ENCODE results near the gene DNER.
"Not testable (repeated sequence)": the region's sequence is repeated elsewhere in the genome, so short reads cannot be mapped to it uniquely, and the experiment has no call there.

The DNER gene

DNA sequence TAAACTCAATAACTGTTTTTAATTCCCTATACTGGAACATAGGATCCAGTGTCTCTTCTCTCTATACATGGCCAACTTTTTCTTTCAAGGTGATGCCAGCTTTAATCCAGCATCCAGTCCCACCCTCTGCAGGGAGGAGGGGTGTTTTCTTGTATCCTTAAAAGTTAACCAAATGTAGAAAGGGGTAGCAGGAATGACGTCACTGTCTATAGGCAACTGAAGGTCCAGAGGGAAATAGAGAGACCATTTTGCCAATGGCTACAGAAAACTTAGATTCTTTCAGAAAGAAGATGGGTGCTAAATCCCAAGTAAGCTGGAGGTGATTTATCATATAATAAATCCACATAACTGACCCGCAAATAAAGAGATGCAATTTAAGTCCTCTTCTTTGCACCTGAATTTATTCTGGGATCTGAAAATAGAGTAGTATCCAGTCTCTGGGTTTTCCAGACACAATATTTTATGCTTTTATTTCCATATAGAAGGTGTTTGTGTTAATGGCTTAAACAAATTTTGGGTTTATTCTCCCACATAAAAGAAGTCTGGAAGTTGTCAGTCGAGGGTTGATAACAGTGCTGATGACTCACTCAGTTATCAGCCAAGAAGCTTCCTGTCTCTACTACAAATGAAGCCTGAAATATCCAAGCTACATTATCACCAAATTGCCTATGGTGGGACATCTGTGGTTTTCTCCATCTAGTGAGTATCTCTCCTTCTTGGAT lies 5.7 kb upstream of the DNER start:
- in situ Hi-C loops (cut with HindIII; ENCODE audit: low pct_ligation_motif_present, low pct_unique_long_range_greater_than_20kb, low sequenced_read_pairs) = no loop called here
- DNase-seq = no peak

DNA sequence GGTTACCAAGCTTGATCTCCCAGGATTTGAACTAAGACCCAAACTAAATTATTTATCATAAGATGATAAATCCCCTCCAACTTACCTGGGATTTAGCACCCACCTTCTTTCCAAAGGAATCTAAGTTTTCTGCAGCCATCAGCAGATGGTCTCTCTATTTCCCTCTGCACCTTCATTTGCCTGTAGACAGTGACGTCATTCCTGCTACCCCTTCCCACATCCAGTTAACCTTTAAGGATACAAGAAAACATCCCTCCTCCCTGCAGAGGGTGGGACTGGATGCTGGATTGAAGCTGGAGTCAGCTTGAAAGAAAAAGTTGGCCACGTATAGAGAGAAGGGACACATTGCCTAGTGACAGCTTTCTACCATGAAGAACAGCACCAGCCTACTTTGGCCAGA lies 3.7 kb upstream of the DNER start:
- in situ Hi-C loops (cut with HindIII; ENCODE audit: low pct_ligation_motif_present, low pct_unique_long_range_greater_than_20kb, low sequenced_read_pairs) = no loop called here
- no peak for DNase-seq

DNA sequence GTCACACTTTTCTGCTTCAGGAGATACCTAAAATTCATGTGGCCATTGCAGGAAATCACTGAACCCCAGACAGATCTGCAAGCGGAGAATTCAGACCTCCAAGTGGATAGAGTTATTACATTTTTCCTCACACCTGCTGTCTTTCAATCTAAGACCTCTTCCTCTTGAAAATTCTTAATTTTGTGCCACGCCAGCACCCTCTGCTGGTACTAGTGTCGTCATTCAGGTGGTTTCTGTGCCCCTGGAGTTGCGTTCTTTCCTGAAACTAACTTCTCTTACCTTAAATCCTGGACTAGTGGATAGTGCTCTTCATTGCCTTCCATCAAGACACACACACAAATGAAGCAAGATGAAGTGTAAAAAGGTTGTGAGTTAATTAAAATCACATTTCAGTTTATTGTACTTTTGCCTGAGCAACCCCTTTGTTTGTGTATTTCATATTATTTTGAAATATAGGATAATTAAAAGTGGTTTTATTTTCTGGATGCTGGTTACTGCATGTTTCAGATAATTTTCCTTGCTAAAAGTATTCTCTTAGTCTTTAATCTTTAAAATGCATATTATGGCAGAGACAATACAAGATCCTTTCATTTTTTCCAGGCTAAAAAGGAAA lies 1.6 kb upstream of the DNER start:
- in situ Hi-C loops (cut with HindIII; ENCODE audit: low pct_ligation_motif_present, low pct_unique_long_range_greater_than_20kb, low sequenced_read_pairs) = no loop called here
- DNase-seq = peak; percentile 55

DNA sequence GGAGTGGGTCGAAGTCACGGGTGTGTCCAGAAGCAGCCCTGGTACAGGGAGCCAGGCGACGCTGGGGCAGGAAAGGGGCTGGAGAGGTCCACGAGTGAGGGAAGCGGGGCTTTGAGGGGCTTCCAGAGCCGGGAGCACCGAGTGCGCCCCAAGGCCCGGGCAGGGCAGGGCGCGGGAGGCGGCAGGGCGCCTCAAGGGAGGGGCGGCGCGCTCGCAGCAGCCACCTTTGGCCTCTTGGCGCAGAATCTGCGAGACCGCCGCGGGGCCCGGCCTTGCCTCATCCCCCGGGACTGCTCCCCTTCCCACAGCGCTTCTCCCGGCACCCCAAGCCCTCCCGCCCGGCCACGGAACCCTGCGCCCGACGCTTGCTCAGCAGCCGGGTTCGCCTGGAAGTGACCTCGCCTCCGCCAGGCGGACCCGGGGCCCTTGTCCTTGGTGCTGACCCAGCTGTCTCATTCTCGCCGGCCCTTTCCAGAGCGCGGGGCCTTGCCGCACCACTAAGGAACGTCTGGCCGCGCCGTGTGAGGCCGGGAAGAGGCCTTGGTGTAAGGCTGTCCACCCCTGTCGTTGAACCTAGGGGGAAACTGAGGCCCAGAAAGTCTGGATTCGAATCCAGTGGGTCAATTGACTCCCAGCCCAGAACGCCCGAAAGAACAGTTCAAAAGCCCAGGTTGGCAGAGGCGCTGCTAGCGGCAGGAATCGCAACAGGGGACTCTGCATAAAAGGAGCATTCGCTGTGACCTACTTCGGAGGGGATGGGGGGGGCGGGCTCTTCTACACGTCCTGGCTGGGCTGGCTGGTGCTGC lies 584 bp upstream of the DNER start:
- in situ Hi-C loops (cut with HindIII; ENCODE audit: low pct_ligation_motif_present, low pct_unique_long_range_greater_than_20kb, low sequenced_read_pairs) = no loop called here
- DNase-seq = peak; percentile 81

DNA sequence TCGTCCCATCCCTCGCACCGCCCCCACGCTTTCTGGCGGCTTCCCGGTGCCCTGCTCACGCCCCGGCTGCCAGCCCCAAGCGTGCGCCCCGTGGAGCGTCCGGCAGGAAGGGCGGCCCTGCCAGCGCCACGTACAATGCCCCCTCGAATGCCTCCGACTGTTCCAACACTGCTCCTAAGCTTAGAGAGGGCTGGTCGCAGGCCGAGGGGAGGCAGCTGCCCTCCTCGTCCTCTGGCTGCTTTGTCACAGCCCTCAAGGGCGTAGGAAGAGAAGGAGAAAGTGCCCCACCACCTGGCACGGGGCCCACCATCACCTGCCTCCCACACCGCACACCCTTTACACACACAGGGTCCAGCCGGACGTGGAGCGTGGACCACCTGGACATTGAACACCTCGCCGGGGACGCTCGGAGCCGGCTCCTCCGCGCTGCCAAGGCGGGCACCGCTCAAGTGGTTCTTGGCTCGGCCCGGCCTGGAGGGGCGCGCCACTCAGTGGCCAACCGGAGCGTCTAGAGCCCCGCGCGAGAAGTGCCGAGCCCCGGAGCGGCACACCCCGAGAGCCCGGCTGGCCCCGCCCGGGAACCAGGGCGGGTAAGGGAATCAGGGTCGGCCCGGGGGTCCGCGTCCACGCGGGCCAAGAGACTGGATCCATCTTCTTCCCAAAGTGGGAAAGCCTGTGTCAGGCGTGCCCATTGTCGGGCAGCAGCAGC lies 830 bp downstream of the DNER start:
- peak; percentile 46 for DNase-seq
- in situ Hi-C loops (cut with HindIII; ENCODE audit: low pct_ligation_motif_present, low pct_unique_long_range_greater_than_20kb, low sequenced_read_pairs) = no loop called here

DNA sequence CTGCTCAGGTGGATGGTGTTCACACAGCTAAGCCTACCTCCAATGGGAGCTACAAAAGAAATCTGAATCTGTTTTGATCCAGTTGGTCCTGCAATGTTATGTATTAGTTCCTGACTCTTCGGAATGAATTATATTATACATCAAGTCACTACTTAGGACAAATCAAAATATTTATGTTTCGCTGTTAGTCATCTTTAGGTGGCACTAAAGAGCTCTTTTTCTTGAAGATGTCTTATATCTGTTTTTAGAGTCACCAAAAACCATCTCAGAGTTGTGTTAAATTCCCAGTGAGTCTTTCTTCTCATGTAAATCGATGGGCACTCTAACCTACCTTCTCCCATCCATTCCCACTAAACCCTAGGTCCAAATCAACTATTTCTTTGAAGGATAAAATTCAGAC lies 2.2 kb downstream of the DNER start:
- in situ Hi-C loops (cut with HindIII; ENCODE audit: low pct_ligation_motif_present, low pct_unique_long_range_greater_than_20kb, low sequenced_read_pairs) = no loop called here
- DNase-seq = no peak

DNA sequence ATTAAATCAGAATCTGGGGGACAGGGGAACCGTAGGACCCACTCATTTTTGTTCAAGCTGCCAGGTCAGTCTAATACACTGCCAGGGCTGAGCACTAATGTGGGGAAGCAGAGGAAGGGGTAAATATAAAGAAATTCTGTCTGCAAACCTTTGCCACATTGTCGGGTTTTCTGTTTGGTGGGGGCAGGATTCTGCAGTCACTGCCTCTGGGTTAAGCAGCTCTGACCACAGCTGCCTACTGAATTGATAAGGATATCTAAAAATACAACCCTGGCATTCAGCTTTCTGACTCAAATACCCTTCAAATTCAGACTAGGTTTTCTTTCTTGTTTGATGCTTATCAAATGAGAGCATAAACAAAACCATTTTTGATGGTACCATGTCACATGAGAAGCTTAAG lies 6.0 kb downstream of the DNER start:
- in situ Hi-C loops (cut with HindIII; ENCODE audit: low pct_ligation_motif_present, low pct_unique_long_range_greater_than_20kb, low sequenced_read_pairs) = no loop called here
- DNase-seq = no peak

DNA sequence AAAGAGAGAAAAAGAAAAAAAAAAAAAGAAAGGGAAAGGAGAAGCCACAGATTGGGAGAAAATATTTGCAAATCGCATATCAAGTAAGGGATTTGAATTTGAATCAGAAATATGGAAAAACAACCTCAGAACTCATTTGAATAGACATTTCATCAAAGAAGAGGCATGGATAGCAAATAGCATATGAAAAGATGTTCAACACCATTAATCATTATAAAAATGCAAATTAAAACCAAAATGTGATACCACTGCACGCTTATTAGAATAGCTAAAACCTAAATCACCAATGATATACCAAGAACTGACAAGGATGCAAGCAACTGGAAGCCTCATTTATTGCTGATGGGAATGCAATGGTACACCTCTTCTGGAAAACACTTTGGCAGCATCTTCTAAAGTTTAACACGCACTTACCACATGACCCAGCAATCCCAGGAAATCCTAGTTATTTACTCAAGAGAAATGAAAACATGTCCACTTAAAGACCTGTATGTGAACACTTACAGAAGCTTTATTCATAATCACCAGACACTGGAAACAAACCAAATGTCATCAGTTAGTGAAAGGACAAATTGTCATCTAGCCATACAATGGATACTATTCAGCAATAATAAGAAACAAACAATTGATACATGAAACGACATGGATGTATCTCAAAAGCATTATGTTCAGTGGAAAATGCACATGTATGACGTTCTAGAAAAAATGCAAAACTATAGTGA lies 10.3 kb downstream of the DNER start:
- DNase-seq = no peak
- in situ Hi-C loops (cut with HindIII; ENCODE audit: low pct_ligation_motif_present, low pct_unique_long_range_greater_than_20kb, low sequenced_read_pairs) = no loop called here

DNA sequence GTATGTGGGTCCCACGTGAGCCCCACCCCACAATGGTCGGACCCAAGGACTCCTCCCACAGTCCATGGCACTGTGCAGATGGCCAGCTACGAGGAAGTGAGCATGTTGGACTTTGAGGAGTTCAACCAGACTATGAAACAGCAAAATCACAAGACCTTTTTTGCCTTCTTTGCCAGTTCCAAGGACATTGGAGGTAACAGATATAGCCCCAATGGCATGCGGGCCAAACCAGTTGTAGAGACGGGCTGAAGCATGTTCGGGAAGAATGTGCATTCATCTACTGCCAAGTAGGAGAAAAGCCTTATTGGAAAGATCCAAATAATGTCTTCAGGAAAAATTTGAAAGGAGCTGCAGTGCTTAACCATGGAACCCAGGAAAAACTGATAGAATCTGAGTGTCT lies 12.6 kb downstream of the DNER start:
- in situ Hi-C loops (cut with HindIII; ENCODE audit: low pct_ligation_motif_present, low pct_unique_long_range_greater_than_20kb, low sequenced_read_pairs) = no loop called here
- no peak for DNase-seq

DNA sequence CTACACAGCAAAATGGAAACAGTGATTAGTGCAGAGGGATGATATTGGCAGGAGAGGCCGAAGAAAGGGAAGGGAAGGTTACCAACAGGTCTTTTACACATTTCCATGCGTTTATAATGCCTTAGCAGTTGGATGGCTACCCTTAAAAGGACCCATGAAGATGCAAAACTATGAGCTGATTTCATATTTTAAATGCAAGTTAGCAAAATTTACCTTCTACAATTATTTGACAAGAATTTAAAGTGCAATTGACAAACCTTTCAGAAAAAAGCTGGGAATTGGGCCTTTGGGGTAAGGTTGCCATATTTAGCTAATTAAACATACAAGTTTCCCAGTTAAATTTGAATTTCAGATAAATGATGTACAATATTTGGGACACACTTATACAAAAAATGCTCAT lies 13.3 kb downstream of the DNER start:
- in situ Hi-C loops (cut with HindIII; ENCODE audit: low pct_ligation_motif_present, low pct_unique_long_range_greater_than_20kb, low sequenced_read_pairs) = no loop called here
- DNase-seq = no peak

DNA sequence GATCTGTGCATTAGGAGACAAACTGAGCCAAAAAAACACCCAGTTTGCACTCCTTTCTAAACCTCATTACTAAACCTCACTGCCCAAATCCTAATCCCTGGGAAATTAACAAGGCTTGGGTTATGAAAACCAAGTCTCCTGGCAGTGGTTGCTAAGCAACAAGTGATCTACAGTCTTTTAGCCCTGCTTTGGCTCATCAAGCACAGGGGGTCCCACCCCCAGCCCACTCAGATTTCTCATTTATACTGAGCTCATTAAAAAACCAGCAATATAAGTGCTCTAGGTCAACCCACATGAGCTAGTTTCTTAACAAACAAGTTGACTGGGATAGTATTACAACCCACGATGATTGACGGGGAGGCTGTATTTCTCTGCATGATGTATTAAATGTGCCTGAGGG lies 18.4 kb downstream of the DNER start:
- in situ Hi-C loops (cut with HindIII; ENCODE audit: low pct_ligation_motif_present, low pct_unique_long_range_greater_than_20kb, low sequenced_read_pairs) = no loop called here
- no peak for DNase-seq

DNA sequence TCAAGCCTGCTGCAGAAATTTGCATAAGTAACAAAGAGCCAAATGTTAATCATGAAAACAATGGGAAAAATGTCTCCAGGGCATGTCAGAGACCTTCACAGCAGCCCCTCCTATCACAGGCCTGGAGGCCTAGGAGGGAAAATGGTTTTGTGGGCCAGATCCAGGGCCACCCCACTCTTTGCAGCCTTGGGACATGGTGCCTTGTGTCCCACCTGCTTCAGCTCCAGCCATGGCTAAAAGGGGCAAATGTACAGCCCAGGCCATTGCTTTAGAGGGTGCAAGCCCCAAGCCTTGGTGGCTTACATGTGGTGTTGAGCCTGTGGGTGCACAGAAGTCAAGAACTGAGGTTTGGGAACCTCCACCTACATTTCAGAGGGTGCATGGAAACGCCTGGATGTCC lies 20.5 kb downstream of the DNER start:
- in situ Hi-C loops (cut with HindIII; ENCODE audit: low pct_ligation_motif_present, low pct_unique_long_range_greater_than_20kb, low sequenced_read_pairs); DNase-seq: not testable (repeated sequence)

DNA sequence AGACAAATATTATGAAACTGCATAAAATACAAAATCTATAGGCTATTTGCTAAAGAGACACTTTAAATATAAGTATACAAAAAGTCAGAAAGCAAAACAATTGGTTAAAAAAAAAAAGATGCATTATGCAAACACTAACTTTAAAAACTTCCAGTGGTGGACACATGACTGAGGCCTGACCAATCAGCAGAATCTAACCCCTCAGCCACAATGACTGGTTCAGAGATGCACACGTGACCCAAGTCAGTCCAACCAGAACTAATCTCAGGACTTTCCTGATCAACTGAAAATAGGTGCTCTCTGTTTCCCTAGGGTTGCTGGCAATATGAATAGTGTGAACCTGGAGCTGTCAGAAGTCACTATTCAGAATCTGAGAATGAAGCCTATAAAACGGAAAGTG lies 22.7 kb downstream of the DNER start:
- DNase-seq = no peak
- in situ Hi-C loops (cut with HindIII; ENCODE audit: low pct_ligation_motif_present, low pct_unique_long_range_greater_than_20kb, low sequenced_read_pairs) = no loop called here

DNA sequence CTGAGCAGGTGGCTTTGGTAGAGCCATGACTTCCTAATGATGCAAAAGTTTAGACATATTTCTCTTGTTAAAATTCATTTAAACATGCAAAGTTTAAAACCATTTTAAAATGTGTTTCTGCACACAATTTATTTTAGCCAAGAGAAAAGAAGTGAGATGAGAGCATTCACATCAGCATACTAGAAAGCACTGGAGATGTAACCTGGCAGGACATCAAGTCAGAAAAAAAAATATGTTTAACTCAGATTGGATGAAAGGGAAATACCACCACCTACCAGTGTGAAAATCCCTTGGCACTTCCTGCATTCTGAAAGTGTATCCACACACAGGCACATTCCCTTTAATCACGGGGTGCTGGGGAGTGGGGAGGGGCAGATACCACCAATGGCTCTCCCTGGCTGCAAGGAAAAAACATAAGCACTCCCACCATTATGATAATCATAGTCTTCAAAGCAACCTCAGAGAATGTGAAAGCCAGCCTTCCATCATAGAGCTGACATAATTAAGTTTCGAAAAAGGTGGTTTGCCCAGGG lies 25.0 kb downstream of the DNER start:
- in situ Hi-C loops (cut with HindIII; ENCODE audit: low pct_ligation_motif_present, low pct_unique_long_range_greater_than_20kb, low sequenced_read_pairs) = no loop called here
- DNase-seq = no peak

DNA sequence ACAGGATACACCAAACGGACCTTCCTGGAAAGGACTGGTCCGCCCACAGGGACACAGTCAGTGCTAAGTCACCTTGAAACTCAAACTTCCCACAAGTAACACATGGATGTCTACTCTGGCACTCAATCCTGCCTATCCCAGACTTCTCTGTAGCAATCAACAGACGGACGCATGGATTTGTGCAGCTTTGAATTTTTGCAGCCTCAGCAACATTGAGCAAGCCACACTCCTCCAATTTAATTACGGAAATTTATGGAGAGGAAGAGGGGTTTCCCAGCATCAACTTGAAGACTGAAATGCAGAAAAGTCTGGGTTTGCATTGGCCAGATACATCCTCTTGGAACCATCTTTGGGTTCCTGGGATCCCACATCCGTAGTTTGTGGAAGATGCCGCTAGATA lies 26.2 kb downstream of the DNER start:
- in situ Hi-C loops (cut with HindIII; ENCODE audit: low pct_ligation_motif_present, low pct_unique_long_range_greater_than_20kb, low sequenced_read_pairs) = no loop called here
- DNase-seq = no peak

DNA sequence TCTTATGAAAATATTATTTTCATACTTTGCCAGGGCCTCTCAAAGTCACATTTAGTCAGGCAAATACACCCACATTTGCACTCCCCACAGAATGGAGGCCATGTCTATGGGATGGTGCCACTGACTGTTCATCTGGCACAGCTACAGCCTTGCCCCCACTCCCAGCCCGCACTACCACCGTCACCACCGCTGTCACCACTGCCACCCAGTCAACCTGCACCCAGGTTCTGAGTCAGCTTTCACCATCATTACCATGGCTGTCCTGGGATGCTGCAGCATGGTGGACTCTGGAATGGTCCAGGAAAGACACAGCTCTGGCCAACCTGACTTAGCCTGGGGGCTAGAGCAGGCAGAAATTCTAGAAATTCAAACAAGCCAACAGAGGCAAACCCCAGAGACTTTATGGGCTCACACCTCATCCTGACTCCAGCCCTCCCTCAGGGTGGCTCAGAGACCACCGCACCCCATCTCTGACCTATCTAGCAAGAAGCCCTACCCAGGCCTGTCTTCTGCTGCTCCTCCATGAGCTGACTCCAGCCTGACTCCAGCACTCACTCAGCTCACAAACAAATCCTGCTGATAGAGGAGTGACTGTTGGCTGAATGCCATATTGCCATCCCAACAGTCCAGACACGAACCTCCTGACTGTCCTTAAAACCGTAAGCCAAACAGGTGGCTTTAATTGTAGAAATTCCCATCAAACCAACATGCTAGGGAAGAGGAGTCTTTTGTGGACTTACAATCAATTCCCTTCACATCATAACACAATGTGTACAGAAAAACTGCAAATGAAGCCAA lies 28.0 kb downstream of the DNER start:
- in situ Hi-C loops (cut with HindIII; ENCODE audit: low pct_ligation_motif_present, low pct_unique_long_range_greater_than_20kb, low sequenced_read_pairs) = no loop called here
- no peak for DNase-seq

DNA sequence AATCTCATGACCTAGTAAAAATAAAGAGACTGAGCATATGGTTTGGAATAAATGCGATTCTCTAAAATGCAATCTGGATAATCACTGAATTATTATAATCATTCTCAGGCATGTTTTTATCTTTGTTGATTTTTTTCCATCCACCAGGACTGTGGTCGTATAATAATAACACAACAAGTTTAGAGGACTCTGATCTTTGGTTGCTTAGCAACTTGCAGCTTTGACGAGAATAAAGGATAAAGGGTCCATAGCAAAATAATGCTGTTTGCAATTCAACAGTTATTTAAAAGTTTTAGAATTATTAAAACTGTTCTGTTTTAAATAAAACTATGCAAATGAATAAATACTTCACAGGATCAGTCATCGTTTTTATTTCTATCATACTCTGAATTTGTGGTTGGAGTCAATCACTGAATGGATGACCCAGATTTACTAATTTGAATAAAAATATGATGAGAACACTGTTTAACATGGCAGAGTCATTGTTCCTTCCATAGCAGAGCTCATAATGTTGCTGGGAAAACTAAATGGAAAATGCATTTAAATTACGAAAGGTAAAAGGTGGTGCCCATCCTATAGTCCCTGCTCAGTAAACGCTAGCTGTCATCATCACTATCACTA lies 29.3 kb downstream of the DNER start:
- DNase-seq = no peak
- in situ Hi-C loops (cut with HindIII; ENCODE audit: low pct_ligation_motif_present, low pct_unique_long_range_greater_than_20kb, low sequenced_read_pairs) = no loop called here

All from ACHN (cell line).